ENCODE measurements around the gene IDI2. TPM values are rescaled to one million over a fixed set of nuclear protein-coding genes. Genes with fewer than 3 reads are reported as not detected.

Gene IDI2
- total and polyA plus RNA-seq, 2 of the 13 experiments (the other 11 are each of a cell fraction or from before 2014, with no cell fraction given) = not detected

DNA sequence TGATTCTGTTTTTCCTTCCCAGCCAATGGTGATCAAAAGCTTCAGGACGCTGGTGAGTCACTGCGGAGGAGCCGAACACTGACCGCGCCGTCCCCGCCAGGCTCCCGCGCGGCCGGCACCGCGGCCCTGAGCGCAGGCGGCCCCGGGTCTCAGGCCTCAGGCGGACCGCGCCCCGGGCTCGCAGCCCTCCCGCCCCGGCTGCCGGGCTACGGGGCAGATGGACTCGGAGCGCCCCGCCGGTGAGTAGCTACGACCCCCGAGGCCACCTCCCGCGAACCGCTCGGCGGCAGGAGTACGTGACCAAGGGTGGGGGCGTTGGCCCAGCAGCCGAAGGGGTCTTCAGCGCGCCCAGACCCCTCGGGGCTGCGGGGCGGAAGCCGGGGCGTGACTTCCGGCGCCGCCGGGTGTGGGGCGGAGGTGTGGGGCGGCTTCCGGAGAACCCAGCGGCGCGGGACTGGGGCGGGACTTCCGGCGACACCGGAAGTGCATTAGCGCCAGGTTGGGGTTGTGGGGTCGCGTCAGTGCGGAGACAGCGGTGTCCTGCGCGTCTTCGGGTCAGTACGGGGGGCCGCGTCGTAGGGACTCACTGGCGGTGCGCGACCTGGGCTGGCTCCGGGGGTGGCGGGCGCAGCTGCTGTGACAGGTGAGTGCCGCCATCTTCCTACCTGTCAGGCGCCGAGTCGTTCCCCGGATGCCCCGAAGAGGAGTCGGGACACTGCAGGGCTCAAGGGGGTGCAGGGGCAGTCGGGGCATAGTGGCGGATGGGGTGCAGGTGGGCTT, 30.9 kb upstream of the IDI2 start, which contains the start of gene WDR37 (continued):
- TF ChIP-seq KDM4B (CRISPR knock-in tag; IDR thresholded peaks at IDR 0.05) = no peak; the same call in 1 of the 2 replicates
- no peak for TF ChIP-seq ZNF335 (CRISPR knock-in tag; IDR thresholded peaks at IDR 0.05)
- TF ChIP-seq, protein P1, sequence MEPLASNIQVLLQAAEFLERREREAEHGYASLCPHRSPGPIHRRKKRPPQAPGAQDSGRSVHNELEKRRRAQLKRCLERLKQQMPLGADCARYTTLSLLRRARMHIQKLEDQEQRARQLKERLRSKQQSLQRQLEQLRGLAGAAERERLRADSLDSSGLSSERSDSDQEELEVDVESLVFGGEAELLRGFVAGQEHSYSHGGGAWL (CRISPR knock-in tag; IDR thresholded peaks at IDR 0.05) = peak; percentile 30; the same call in 1 of the 2 replicates
- TF ChIP-seq SNRNP70 (IDR thresholded peaks at IDR 0.05; ENCODE audit: low read depth, low read length) = no peak
- TF ChIP-seq, protein P2, sequence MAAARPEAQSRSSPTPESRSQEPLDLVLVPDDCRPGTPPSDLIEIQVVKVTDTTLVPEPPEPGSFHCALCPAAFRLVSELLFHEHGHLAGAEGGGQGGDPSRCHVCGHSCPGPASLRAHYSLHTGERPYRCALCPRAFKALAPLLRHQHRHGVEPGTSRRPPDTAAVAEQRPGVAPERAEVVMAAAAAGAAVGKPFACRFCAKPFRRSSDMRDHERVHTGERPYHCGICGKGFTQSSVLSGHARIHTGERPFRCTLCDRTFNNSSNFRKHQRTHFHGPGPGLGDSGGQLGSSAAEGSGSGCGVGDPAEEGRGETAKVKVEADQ (CRISPR knock-in tag; IDR thresholded peaks at IDR 0.05; ENCODE audit: borderline replicate concordance) = no peak; the same call in 1 of the 2 replicates
- peak; percentile 77 for TF ChIP-seq KLF6 (CRISPR knock-in tag; IDR thresholded peaks at IDR 0.05)
- TF ChIP-seq HMG20B (CRISPR knock-in tag; conservative IDR thresholded peaks at IDR 0.05) = no peak
- TF ChIP-seq, protein P3, sequence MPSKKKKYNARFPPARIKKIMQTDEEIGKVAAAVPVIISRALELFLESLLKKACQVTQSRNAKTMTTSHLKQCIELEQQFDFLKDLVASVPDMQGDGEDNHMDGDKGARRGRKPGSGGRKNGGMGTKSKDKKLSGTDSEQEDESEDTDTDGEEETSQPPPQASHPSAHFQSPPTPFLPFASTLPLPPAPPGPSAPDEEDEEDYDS (CRISPR knock-in tag; IDR thresholded peaks at IDR 0.05) = 0 out of 2 replicates have a peak, but pooled peaks have one; percentile 20
- no peak for TF ChIP-seq ZNF383 (CRISPR knock-in tag; IDR thresholded peaks at IDR 0.05; ENCODE audit: borderline replicate concordance)
- TF ChIP-seq TAF1 (CRISPR knock-in tag; IDR thresholded peaks at IDR 0.05) = peak; percentile 76
- TF ChIP-seq, protein P4, sequence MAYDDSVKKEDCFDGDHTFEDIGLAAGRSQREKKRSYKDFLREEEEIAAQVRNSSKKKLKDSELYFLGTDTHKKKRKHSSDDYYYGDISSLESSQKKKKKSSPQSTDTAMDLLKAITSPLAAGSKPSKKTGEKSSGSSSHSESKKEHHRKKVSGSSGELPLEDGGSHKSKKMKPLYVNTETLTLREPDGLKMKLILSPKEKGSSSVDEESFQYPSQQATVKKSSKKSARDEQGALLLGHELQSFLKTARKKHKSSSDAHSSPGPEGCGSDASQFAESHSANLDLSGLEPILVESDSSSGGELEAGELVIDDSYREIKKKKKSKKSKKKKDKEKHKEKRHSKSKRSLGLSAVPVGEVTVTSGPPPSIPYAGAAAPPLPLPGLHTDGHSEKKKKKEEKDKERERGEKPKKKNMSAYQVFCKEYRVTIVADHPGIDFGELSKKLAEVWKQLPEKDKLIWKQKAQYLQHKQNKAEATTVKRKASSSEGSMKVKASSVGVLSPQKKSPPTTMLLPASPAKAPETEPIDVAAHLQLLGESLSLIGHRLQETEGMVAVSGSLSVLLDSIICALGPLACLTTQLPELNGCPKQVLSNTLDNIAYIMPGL (CRISPR knock-in tag; IDR thresholded peaks at IDR 0.05; ENCODE audit: borderline replicate concordance in 1 of 2, low read depth in 1 of 2) = peak; percentile 79 to 86
- no peak for TF ChIP-seq RORA (CRISPR knock-in tag; IDR thresholded peaks at IDR 0.05)
- TF ChIP-seq, protein P5, sequence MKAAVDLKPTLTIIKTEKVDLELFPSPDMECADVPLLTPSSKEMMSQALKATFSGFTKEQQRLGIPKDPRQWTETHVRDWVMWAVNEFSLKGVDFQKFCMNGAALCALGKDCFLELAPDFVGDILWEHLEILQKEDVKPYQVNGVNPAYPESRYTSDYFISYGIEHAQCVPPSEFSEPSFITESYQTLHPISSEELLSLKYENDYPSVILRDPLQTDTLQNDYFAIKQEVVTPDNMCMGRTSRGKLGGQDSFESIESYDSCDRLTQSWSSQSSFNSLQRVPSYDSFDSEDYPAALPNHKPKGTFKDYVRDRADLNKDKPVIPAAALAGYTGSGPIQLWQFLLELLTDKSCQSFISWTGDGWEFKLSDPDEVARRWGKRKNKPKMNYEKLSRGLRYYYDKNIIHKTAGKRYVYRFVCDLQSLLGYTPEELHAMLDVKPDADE (CRISPR knock-in tag; IDR thresholded peaks at IDR 0.05) = no peak
- TF ChIP-seq ZSCAN22 (CRISPR knock-in tag; IDR thresholded peaks at IDR 0.05) = no peak
- TF ChIP-seq NFATC3 (CRISPR knock-in tag; IDR thresholded peaks at IDR 0.05) = peak; percentile 86; the same call in 1 of the 2 replicates
- TF ChIP-seq IRF2 (CRISPR knock-in tag; IDR thresholded peaks at IDR 0.05) = no peak
- peak in 1 of 2 experiments; percentile 48; a peak in 1 of 4 replicates for TF ChIP-seq NR2F1 (CRISPR knock-in tag; IDR thresholded peaks at IDR 0.05)
- TF ChIP-seq AGO1 (IDR thresholded peaks at IDR 0.05; ENCODE audit: low read depth, low read length, poor library complexity, severe bottlenecking) = no peak
- TF ChIP-seq ZBTB8A (CRISPR knock-in tag; IDR thresholded peaks at IDR 0.05; ENCODE audit: borderline replicate concordance, low read depth) = peak; percentile 79; the same call in 1 of the 2 replicates
- no peak for TF ChIP-seq MEIS1 (CRISPR knock-in tag; IDR thresholded peaks at IDR 0.05; ENCODE audit: borderline replicate concordance)
- TF ChIP-seq AHR (CRISPR knock-in tag; IDR thresholded peaks at IDR 0.05) = no peak
- TF ChIP-seq, protein P6, sequence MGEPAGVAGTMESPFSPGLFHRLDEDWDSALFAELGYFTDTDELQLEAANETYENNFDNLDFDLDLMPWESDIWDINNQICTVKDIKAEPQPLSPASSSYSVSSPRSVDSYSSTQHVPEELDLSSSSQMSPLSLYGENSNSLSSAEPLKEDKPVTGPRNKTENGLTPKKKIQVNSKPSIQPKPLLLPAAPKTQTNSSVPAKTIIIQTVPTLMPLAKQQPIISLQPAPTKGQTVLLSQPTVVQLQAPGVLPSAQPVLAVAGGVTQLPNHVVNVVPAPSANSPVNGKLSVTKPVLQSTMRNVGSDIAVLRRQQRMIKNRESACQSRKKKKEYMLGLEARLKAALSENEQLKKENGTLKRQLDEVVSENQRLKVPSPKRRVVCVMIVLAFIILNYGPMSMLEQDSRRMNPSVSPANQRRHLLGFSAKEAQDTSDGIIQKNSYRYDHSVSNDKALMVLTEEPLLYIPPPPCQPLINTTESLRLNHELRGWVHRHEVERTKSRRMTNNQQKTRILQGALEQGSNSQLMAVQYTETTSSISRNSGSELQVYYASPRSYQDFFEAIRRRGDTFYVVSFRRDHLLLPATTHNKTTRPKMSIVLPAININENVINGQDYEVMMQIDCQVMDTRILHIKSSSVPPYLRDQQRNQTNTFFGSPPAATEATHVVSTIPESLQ (CRISPR knock-in tag; conservative IDR thresholded peaks at IDR 0.05) = no peak
- TF ChIP-seq ZNF354B (CRISPR knock-in tag; IDR thresholded peaks at IDR 0.05) = no peak
